HG02571 (cell line): ENCODE results near the gene TOP3B.

Experiments
- ATAC-seq: cut with Tn5 transposase; IDR thresholded peaks from one replicate; pipeline ENCODE4 v1.9.1; 2021; ENCODE audit warnings: mild to moderate bottlenecking, moderate library complexity; ENCODE audit not compliant: unreplicated experiment

The TOP3B gene

GRCh38 chr22:21963286-21963685, 19.3 kb downstream of the TOP3B start:
- ATAC-seq, result no peak

GRCh38 chr22:21962655-21962949, 20.0 kb downstream of the TOP3B start:
- ATAC-seq, result no peak

GRCh38 chr22:21961886-21962654, 20.5 kb downstream of the TOP3B start:
- ATAC-seq, result no peak

GRCh38 chr22:21961127-21961867, 21.3 kb downstream of the TOP3B start:
- no peak for ATAC-seq

- ATAC-seq, result no peak
Observed at GRCh38 chr22:21960200-21961126, 22.1 kb downstream of the TOP3B start.

GRCh38 chr22:21959274-21960074, 23.1 kb downstream of the TOP3B start:
- no peak for ATAC-seq

- ATAC-seq, result no peak
Observed at GRCh38 chr22:21958360-21959273, 24.0 kb downstream of the TOP3B start.

GRCh38 chr22:21952586-21953571, 29.7 kb downstream of the TOP3B start, which contains the start of gene PPM1F:
PPM1F (minus strand) TSS chr22:21952848; CDS start chr22:21946048, 6,800 bp downstream.
- peak; percentile 56 for ATAC-seq

- ATAC-seq, result no peak
Observed at GRCh38 chr22:21951931-21952465, 30.6 kb downstream of the TOP3B start.

- ATAC-seq, result no peak
Observed at GRCh38 chr22:21951062-21951461, 31.5 kb downstream of the TOP3B start.

- no peak for ATAC-seq
Observed at GRCh38 chr22:21949948-21950347, 32.6 kb downstream of the TOP3B start.

- no peak for ATAC-seq
Observed at GRCh38 chr22:21949569-21949918, 33.0 kb downstream of the TOP3B start.

- no peak for ATAC-seq
Observed at GRCh38 chr22:21948824-21949568, 33.6 kb downstream of the TOP3B start.

- no peak for ATAC-seq
Observed at GRCh38 chr22:21948390-21948789, 34.2 kb downstream of the TOP3B start.

- no peak for ATAC-seq
Observed at GRCh38 chr22:21947040-21948014, 35.3 kb downstream of the TOP3B start.

- no peak for ATAC-seq
Observed at GRCh38 chr22:21946262-21946925, 36.2 kb downstream of the TOP3B start.
